ENCODE measurements around the gene FDX2.

The FDX2 gene

DNA sequence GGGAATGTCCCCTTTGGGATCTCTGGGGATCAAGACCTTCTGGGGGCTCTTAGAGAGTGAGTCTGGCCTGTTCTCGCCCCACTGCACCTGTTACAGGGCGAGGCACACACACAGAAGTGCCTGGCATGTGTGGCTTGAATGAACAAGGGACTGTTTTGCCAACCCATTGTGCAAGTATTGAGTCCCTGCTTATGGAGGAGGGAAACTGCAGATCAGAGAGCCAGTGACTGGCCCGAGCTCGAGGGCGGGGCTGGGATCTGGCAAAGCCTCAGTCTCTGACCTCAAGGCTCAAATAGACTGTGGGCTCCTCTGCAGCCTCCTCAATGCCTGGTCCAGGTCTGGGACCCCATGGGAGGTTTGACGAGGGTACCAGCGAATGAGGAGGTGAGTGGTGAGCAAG lies 12.0 kb upstream of the FDX2 start:
- Histone ChIP-seq H3K27ac (ENCODE audit: low read length) (no peak overlapping the region), H3K36me3 (ENCODE audit: insufficient read depth, low read length) (peaks cover 94% of the 10 kb centered on the region), H3K9me3 (ENCODE audit: insufficient read depth, low read length, severe bottlenecking) (no peaks in the 10 kb centered on the region), H3K79me2 (ENCODE audit: insufficient read depth, low read length) (peaks cover 60% of the 10 kb centered on the region), H3K4me3 (ENCODE audit: low read depth in 1 of 2, low read length in 2 of 2) (no peak overlapping the region), H3K4me2 (ENCODE audit: insufficient read depth, low read length) (no peak overlapping the region), H3K4me1 (ENCODE audit: insufficient read depth, low read length) (peaks cover 15% of the 10 kb centered on the region), H3K27me3 (ENCODE audit: insufficient read depth, low read length, poor library complexity) (no peaks in the 10 kb centered on the region), H2AFZ (ENCODE audit: low read depth, low read length) (no peak overlapping the region), H3K9ac (ENCODE audit: low read depth, low read length) (no peak overlapping the region), H4K20me1 (ENCODE audit: insufficient read depth, low read length) (peaks cover 58% of the 10 kb centered on the region)
- DNase-seq (no peak), ATAC-seq (ENCODE audit: insufficient read depth, low read depth) (no peak)
- TF ChIP-seq EZH2 (IDR thresholded peaks at IDR 0.05; ENCODE audit: borderline replicate concordance, low read depth, low read length, severe bottlenecking): no peak
- TF ChIP-seq, protein P1, sequence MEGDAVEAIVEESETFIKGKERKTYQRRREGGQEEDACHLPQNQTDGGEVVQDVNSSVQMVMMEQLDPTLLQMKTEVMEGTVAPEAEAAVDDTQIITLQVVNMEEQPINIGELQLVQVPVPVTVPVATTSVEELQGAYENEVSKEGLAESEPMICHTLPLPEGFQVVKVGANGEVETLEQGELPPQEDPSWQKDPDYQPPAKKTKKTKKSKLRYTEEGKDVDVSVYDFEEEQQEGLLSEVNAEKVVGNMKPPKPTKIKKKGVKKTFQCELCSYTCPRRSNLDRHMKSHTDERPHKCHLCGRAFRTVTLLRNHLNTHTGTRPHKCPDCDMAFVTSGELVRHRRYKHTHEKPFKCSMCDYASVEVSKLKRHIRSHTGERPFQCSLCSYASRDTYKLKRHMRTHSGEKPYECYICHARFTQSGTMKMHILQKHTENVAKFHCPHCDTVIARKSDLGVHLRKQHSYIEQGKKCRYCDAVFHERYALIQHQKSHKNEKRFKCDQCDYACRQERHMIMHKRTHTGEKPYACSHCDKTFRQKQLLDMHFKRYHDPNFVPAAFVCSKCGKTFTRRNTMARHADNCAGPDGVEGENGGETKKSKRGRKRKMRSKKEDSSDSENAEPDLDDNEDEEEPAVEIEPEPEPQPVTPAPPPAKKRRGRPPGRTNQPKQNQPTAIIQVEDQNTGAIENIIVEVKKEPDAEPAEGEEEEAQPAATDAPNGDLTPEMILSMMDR (IDR thresholded peaks at IDR 0.05; ENCODE audit: borderline replicate concordance, extremely low read depth, low read length, poor library complexity, severe bottlenecking): no peak

DNA sequence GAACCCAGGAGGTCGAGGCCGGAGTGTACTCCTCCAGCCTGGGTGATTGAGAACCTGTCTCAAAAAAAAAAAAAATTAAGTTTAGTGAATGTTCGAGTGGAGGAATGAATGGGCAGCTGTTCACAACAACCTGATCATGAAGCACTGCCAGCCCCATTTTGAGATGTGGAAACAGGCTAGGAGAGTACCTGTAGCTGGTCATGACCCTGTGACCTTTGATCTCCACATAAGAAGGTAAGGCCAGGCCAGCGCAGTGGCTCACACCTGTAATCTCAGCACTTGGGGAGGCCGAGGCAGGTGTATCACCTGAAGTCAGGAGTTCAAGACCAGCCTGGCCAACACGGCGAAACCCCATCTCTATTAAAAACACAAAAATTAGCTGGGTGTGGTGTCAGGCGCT lies 9.9 kb upstream of the FDX2 start:
- peaks cover 42% of the 10 kb centered on the region for H3K79me2 ChIP-seq (ENCODE audit: insufficient read depth, low read length)
- no peak overlapping the region for H3K9ac ChIP-seq (ENCODE audit: low read depth, low read length)
- no peak for ATAC-seq (ENCODE audit: insufficient read depth, low read depth)
- DNase-seq: no peak
- no peak overlapping the region for H3K4me3 ChIP-seq (ENCODE audit: low read depth in 1 of 2, low read length in 2 of 2)
- TF ChIP-seq, protein P1 (IDR thresholded peaks at IDR 0.05; ENCODE audit: borderline replicate concordance, extremely low read depth, low read length, poor library complexity, severe bottlenecking): no peak
- TF ChIP-seq EZH2 (IDR thresholded peaks at IDR 0.05; ENCODE audit: borderline replicate concordance, low read depth, low read length, severe bottlenecking): no peak
- no peaks in the 10 kb centered on the region; the same call in 1 of the 2 replicates for H3K4me1 ChIP-seq (ENCODE audit: insufficient read depth, low read length)
- H3K9me3 ChIP-seq (ENCODE audit: insufficient read depth, low read length, severe bottlenecking): no peaks in the 10 kb centered on the region
- H4K20me1 ChIP-seq (ENCODE audit: insufficient read depth, low read length): peaks cover 46% of the 10 kb centered on the region
- no peak overlapping the region for H2AFZ ChIP-seq (ENCODE audit: low read depth, low read length)
- no peak overlapping the region for H3K4me2 ChIP-seq (ENCODE audit: insufficient read depth, low read length)
- peaks cover 99% of the 10 kb centered on the region for H3K36me3 ChIP-seq (ENCODE audit: insufficient read depth, low read length)
- H3K27ac ChIP-seq (ENCODE audit: low read length): no peak overlapping the region
- H3K27me3 ChIP-seq (ENCODE audit: insufficient read depth, low read length, poor library complexity): no peaks in the 10 kb centered on the region

DNA sequence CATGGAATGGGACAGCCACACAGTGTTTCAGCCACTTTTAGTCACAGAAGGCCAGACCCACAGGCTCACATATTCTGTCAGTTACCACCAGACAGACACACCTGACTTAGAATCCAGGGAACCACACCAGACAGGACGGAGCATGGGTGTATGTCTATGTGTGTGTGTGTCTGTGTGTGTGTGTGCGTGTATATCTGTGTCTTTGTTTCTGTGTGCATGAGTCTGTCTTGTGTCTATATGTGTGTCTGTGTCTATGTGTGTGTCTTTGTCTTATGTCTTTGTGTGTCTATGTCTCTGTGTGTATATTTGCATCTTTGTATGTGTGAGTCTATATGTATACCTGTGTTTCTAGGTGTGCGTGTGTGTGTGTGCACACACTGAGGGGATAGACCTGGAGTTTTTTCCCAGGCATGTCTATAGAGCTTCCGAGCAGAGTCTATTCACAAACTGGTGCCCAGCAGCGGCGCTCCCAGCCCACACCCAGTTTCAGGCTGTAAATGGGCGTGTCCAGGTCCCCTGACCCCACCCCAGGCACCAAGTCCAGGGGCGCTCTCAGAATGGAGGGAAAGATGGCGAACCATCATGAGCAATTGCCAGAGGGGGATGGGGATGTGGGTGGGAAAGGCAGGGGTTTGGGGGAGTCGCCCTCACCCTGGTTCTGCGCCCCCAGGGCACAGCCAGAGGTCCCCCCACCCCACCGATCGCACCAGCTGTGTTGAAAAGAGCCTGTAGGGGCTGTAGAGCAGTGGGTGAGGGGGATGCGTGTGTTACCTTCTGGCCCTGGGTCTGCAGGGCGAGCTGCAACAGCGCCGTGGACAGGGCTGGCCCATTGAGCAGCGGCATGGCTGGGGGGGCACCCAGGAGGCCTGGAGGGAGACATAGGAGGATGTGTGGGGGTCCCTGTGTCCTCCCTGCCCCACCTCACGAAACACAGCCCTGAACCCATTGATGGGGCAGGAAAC lies 6.3 kb upstream of the FDX2 start:
- DNase-seq: no peak
- H3K27ac ChIP-seq (ENCODE audit: low read length): no peak overlapping the region
- peaks cover 92% of the 10 kb centered on the region for H3K36me3 ChIP-seq (ENCODE audit: insufficient read depth, low read length)
- no peaks in the 10 kb centered on the region for H3K27me3 ChIP-seq (ENCODE audit: insufficient read depth, low read length, poor library complexity)
- no peak overlapping the region for H3K4me2 ChIP-seq (ENCODE audit: insufficient read depth, low read length)
- no peak for TF ChIP-seq EZH2 (IDR thresholded peaks at IDR 0.05; ENCODE audit: borderline replicate concordance, low read depth, low read length, severe bottlenecking)
- TF ChIP-seq, protein P1 (IDR thresholded peaks at IDR 0.05; ENCODE audit: borderline replicate concordance, extremely low read depth, low read length, poor library complexity, severe bottlenecking): no peak
- no peak overlapping the region for H3K4me3 ChIP-seq (ENCODE audit: low read depth in 1 of 2, low read length in 2 of 2)
- peaks cover 19% of the 10 kb centered on the region for H4K20me1 ChIP-seq (ENCODE audit: insufficient read depth, low read length)
- ATAC-seq (ENCODE audit: insufficient read depth, low read depth): no peak
- H3K9ac ChIP-seq (ENCODE audit: low read depth, low read length): no peak overlapping the region
- H3K9me3 ChIP-seq (ENCODE audit: insufficient read depth, low read length, severe bottlenecking): no peaks in the 10 kb centered on the region
- no peaks in the 10 kb centered on the region for H3K4me1 ChIP-seq (ENCODE audit: insufficient read depth, low read length)
- no peak overlapping the region for H2AFZ ChIP-seq (ENCODE audit: low read depth, low read length)
- peaks cover 10% of the 10 kb centered on the region; the same call in 1 of the 2 replicates for H3K79me2 ChIP-seq (ENCODE audit: insufficient read depth, low read length)

Data from DND-41 (cell line).